ENCODE measurements around the gene VAMP5. TPM values are rescaled to one million over a fixed set of nuclear protein-coding genes. Genes with fewer than 3 reads are reported as not detected.

Gene VAMP5
- total and polyA plus RNA-seq, 2 donors from 2014 or later = 46.0 to 145 TPM

DNA sequence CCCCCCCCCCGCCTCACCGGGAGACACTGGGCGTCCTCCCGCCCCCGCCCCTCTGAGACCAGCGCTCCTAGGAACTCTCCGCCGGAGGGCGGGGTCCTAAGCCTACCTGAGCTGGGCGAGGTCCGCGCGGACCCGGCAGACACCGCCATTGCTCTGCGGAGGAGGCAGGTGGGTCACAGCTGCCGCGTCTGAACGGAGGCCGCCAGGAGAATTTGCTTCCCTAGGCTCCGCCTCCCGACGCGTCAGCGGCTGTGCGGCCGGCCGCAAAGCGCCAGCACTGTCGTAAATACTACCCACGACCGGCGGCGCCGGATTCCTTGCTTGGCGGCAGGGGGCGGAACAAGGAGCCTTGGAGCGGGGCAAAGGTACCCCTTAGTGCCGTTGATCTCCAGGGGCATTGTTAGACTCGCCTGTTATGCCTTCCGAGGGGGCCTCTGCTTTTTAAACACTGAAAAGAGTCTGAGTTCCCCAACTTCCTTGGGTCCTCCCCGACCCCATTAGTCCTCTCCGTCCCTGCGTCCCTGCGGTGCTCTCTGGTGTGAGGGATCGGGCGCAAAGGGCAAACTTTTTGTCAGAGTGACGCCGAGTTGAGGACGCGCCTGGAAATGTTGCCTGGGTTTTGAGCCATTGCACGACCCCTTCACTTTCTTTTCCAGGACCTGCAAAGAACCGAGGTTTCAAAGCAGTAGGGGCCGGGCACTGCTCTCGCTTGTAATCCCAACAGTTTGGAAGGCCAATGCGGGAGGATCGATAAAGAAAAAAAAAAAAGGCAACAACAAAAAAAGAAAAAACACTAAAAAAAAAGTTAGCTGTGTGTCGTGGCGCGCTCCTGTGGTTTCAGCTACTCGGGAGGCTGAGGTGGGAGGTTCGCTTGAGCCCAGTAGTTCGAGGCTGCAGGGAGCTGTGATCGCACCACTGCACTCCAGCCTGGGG lies 22.7 kb upstream of the VAMP5 start, which contains the start of gene GGCX:
Gene GGCX (minus strand): TSS at position 214 of the 933 bp plus-strand sequence. CDS start 65 bp downstream, at position 149.
- peak within 1 kb of the TSS; percentile 79 to 98 (median 87) for H3K4me3 ChIP-seq (ENCODE audit: low read length in 3 of 3)
- H3K36me3 ChIP-seq (ENCODE audit: control insufficient read depth in 2 of 3, insufficient read depth in 3 of 3, low read length in 3 of 3) = peaks cover 0 to 12% (median 2%) of the 10 kb centered on the region in 3 donors
- DNase-seq (peak; percentile 98 to 99 (median 98)), FAIRE-seq (no peak)
- TF ChIP-seq, protein P1, sequence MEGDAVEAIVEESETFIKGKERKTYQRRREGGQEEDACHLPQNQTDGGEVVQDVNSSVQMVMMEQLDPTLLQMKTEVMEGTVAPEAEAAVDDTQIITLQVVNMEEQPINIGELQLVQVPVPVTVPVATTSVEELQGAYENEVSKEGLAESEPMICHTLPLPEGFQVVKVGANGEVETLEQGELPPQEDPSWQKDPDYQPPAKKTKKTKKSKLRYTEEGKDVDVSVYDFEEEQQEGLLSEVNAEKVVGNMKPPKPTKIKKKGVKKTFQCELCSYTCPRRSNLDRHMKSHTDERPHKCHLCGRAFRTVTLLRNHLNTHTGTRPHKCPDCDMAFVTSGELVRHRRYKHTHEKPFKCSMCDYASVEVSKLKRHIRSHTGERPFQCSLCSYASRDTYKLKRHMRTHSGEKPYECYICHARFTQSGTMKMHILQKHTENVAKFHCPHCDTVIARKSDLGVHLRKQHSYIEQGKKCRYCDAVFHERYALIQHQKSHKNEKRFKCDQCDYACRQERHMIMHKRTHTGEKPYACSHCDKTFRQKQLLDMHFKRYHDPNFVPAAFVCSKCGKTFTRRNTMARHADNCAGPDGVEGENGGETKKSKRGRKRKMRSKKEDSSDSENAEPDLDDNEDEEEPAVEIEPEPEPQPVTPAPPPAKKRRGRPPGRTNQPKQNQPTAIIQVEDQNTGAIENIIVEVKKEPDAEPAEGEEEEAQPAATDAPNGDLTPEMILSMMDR (IDR thresholded peaks at IDR 0.05; ENCODE audit: borderline replicate concordance, extremely low read depth, insufficient read depth) = peak; percentile 30
- peaks cover 0 to 9% (median 3%) of the 10 kb centered on the region in 3 donors for H3K4me1 ChIP-seq (ENCODE audit: control insufficient read depth in 2 of 3, insufficient read depth in 2 of 3, low read depth in 1 of 3, low read length in 3 of 3)
- peak within 1 kb of the TSS; percentile 83 to 86 for H3K27ac ChIP-seq (ENCODE audit: low read depth in 2 of 2, low read length in 2 of 2)
- intact Hi-C loops (cut with DNase I) = no loop called here
- H3K9me3 ChIP-seq (ENCODE audit: control insufficient read depth in 2 of 3, insufficient read depth in 1 of 3, low read length in 3 of 3) = no peaks in the 10 kb centered on the region
- H3K27me3 ChIP-seq (ENCODE audit: control insufficient read depth, insufficient read depth, low read length) = no peaks in the 10 kb centered on the region
- H3K9ac ChIP-seq (ENCODE audit: low read length in 3 of 3) = peak within 1 kb of the TSS; percentile 43 to 87 (median 83)

DNA sequence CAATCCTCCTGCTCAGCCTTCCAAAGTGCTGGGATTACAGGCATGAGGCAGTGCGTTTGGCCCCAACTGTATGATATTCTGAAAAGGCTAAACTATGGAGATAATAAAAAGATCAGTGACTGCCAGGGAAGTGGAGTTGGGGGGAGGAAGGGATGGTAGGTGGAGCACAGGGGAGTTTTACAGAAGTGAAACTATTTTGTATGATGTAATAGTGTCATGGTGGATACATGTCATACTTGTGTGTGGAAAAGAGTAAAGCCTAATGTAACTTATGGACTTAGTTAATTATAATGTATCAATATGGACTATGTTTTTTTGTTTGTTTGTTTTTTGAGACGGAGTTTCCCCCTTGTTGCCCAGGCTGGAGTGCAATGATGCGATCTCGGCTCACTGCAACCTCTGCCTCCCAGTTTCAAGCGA lies 20.1 kb upstream of the VAMP5 start:
- peaks cover 0 to 9% (median 3%) of the 10 kb centered on the region in 3 donors for H3K4me1 ChIP-seq (ENCODE audit: control insufficient read depth in 2 of 3, insufficient read depth in 2 of 3, low read depth in 1 of 3, low read length in 3 of 3)
- FAIRE-seq (no peak), DNase-seq (no peak)
- H3K9me3 ChIP-seq (ENCODE audit: control insufficient read depth in 2 of 3, insufficient read depth in 1 of 3, low read length in 3 of 3) = no peaks in the 10 kb centered on the region
- H3K4me3 ChIP-seq (ENCODE audit: low read length in 3 of 3) = no peak overlapping the region
- intact Hi-C loops (cut with DNase I) = no loop called here
- TF ChIP-seq, protein P1 (IDR thresholded peaks at IDR 0.05; ENCODE audit: borderline replicate concordance, extremely low read depth, insufficient read depth) = no peak
- no peaks in the 10 kb centered on the region for H3K27me3 ChIP-seq (ENCODE audit: control insufficient read depth, insufficient read depth, low read length)
- no peak overlapping the region for H3K27ac ChIP-seq (ENCODE audit: low read depth in 2 of 2, low read length in 2 of 2)
- H3K9ac ChIP-seq (ENCODE audit: low read length in 3 of 3) = no peak overlapping the region
- no peaks in the 10 kb centered on the region for H3K36me3 ChIP-seq (ENCODE audit: control insufficient read depth in 2 of 3, insufficient read depth in 3 of 3, low read length in 3 of 3)

DNA sequence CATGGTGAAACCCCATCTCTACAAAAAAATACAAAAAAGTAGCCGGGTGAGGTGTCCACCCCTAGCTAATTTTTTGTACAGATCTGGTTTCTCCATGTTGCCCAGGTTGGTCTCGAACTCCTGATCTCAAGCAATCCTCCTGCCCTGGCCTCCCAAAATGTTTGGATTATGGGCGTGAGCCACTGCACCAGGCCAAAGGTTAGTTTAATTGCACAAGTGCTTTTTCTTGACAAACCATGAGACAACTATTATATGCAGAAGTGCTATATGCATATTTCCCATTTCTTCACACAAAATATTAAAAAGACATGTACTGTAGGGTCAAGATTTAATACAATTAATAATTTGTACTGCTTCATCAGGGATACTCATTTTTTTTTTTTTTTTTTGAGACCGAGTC lies 18.0 kb upstream of the VAMP5 start:
- DNase-seq (no peak), FAIRE-seq (no peak)
- intact Hi-C loops (cut with DNase I) = no loop called here
- H3K9ac ChIP-seq (ENCODE audit: low read length in 3 of 3) = no peak overlapping the region
- TF ChIP-seq, protein P1 (IDR thresholded peaks at IDR 0.05; ENCODE audit: borderline replicate concordance, extremely low read depth, insufficient read depth) = no peak
- H3K4me3 ChIP-seq (ENCODE audit: low read length in 3 of 3) = no peak overlapping the region
- H3K27ac ChIP-seq (ENCODE audit: low read depth in 2 of 2, low read length in 2 of 2) = no peak overlapping the region
- no peaks in the 10 kb centered on the region for H3K36me3 ChIP-seq (ENCODE audit: control insufficient read depth in 2 of 3, insufficient read depth in 3 of 3, low read length in 3 of 3)
- no peaks in the 10 kb centered on the region for H3K27me3 ChIP-seq (ENCODE audit: control insufficient read depth, insufficient read depth, low read length)
- H3K9me3 ChIP-seq (ENCODE audit: control insufficient read depth in 2 of 3, insufficient read depth in 1 of 3, low read length in 3 of 3) = no peaks in the 10 kb centered on the region
- H3K4me1 ChIP-seq (ENCODE audit: control insufficient read depth in 2 of 3, insufficient read depth in 2 of 3, low read depth in 1 of 3, low read length in 3 of 3) = no peaks in the 10 kb centered on the region
